Measurements from ENCODE around the gene ICAM2.
"Not testable (repeated sequence)": the region's sequence is repeated elsewhere in the genome, so short reads cannot be mapped to it uniquely, and the experiment has no call there.

ICAM2 gene

GRCh38 chr17:64041912-64042311, 21.5 kb upstream of the ICAM2 start:
- DNase-seq: no peak

DNA sequence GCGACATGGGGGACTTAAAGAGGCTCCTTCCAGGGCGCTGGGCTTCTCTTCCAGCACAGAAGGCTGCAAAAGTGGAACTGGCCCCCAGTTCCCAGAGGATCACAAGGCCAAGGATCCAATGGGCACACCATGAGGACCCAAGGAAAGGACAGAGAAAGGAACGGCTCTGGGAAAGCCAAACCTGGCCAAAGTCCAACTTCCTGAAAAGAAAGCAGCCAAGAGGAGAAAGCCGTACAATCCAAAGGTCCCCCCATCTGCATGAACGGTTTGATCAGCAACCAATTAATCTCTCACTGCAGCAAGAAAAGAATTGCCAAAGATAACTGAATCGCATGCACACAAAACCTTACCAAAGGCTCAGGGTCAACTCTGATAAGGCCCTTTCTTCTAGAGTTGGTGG, 19.8 kb upstream of the ICAM2 start:
- DNase-seq: no peak

- no peak for DNase-seq
Measured at GRCh38 chr17:64039106-64039400, 18.6 kb upstream of the ICAM2 start.

DNA sequence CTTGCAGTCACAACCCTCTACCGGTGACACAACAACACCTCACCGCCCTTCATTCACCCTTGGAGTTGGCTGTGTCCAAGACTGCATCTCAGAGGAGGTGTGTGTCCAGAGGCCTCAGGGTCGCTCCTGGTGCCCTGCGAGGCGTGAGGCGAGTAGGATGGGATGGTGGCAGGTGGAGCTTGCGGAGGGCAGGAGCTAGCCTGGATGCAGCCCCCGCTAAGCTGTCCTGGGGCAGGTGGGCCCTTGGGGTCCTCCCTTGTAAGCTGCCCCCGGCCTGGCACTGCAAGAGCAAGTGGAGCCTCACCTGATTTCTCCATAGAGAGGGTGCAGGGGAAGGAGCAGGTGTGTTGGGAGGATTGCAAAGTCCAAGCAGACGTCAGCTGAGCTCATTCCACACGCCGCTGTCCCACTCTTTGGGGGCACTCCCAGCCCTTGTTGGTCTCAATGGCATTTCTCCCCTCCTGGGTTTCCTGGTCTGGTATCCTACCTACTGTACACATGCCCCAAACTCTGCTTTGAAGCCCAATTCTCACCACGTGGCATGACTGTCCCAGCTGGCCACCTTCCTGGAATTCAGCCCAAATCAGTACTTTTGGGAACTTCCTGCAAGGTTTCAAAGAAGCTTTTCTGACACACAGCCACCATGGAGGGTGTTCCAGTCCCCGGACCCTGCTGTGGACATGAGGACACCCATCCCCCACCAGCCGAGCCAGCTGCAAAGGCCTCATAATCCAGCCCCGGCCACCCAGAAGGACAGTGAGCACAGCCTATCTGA, 18.1 kb upstream of the ICAM2 start:
- no peak for DNase-seq

DNA sequence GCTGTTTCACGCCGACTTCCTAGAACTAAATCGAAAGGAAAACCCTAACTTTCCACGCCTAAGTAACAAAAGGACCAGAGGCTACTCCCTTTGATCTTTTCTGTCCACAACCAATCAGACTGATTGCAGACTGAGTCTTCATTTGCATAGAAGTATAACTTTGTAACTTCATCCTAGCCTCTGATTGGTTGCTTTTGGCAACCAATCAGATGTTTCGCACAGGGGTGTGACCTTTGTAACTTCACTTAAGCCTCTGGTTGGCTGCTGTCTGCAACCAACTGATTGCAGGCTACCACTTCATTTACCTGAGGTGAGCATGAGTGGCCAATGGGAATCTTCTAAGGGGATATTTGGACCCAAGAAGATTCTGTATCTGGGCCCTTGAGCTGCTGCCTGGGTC, 17.4 kb upstream of the ICAM2 start:
- DNase-seq: no peak

DNA sequence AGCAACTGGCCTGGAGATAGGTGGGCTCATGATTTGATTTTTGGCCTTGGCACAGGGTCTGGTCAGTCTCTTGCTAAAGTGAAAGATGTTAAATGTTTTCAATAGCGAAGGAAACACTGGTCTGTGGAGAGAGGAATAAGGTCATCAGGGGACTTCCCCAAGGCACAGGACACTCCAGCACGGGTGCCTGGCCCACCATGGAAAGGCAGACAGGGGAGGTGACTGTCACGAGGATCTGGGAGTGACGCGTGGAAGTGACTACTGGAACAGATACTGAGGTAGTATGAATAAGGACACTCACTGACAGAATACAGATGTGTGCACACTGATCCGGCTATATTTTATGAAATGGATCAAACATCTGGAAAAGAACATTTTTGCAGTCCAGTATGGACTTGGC, 16.7 kb upstream of the ICAM2 start:
- no peak for DNase-seq

DNA sequence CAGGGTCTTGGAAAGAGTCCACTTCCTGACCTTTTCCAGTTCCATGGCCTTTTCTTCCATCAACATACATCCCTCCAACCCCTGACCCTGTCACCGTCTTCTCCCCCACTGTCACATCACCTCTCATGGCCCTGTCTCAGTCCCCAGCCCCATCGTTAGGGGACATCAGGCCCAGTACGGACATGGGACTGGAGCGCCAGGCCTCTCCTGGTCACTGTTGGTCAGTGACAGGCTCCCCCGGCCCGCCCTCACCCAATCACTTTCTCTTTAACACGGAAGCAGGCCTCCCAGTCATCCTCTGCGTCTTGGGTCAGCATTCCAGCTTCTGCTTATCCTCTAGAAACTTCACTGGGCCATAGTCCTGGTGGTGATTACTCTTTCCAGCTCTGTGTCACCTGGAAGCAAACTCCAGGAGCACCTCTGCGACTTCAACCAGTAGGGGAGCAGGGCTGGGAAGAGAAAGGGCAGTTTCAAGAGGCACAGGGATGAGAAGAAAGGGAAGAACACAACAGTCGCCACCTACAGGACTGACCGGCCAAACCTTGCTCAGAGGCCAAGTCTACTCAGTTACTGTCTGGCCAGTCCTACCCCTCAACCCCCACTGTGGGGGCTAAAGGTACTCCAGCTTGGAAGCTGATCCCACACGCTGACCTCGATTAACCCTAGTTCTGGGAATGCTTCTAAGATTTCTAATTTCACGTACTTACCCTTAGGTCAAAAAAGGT, 15.9 kb upstream of the ICAM2 start:
- no peak for DNase-seq

GRCh38 chr17:64032081-64032480, 11.6 kb upstream of the ICAM2 start:
- DNase-seq: no peak

GRCh38 chr17:64028874-64029464, 8.5 kb upstream of the ICAM2 start:
- DNase-seq: peak; percentile 69

DNA sequence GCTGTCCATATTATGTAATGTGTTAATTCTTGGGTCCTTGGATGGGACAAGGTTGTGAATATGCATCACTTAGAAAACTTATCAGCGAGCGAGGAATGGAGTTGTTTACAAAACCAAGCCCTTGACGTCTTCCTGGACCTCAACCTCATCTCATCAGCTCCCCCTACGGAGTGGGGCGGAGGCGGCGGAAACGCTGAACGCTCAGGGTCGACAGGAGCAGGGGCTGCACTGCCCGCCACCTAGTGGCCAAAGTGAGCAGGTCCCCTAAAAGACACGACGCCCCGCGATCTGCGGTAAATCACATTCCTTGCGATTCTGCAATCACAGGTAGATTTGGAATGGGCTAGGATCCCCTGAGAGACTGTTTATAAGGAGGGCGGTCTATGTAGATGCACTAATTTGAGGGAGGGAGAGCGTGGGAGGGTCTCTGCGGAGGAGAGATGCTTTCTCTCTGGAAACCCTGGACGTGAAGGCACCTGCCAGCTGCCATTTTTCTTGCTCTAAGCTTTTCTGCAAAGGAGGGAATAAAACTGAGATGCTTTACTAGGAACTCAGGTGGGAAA, 5.4 kb upstream of the ICAM2 start:
- peak; percentile 85 for DNase-seq

DNA sequence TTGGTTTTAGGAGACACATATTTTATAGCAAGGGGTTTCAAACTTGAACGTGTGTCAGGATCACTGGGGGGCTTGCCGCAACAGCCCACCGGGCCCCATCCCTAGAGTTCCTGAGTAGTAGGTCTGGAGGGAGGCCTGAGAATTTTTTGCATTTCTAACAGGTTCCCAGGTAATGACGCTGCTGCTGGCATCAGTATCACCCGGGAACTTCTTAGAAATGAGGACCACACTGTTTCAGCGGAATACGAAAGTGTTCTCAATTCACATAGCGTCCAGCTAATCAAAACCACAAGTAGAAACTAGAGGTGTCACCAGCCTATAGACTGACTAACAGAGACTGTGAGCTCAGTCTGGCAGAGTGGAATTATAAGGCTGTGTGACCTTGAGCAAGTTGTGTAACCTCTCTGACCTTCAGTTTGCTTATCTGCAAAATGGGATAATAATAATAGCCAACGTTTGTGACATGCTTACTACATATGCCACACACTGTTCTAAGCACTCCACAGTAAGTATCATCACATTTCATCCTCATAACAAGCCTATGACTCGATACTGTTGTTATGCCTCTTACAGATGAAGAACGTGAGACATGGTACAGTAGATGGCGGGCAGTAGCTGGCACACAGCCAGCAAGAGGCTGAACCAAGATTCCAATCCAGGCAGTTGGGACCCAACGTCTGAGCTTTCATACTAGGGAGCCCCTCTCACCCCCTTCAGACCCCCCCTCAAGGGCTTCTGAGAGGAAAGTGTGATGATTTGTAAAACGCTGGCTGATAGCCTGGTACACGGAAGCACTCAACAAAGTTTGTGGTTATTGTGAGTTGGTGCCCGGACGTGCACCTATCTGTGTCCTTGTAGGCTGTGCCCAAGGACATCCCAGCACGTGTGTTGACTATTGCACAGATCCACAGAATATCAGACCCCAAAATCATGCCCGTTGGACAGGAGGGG, 4.6 kb upstream of the ICAM2 start:
- peak; percentile 45 for DNase-seq

DNA sequence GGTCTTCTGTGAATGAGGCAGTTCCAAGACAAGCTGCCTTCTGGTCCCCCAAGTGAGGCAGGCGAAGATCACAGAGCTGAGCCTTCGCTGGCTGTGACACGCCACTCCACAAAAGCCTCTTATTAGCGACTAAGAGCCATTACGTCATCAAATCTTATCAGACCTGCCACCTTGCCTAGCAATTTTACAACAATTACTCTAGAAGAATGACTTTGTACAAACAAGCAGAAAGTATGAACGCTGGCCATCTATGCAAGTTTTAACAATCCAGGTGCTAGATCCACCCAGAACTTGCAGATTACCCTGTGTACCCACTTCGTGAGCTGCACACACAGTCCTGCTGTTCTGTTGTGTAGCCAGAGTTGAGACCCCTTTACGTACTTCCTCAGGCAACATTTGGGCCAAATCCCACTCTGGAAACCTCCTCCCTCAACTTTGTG, 3.8 kb upstream of the ICAM2 start:
- DNase-seq: no peak

- DNase-seq: no peak
Measured at GRCh38 chr17:64022611-64023063, 2.2 kb upstream of the ICAM2 start.

DNA sequence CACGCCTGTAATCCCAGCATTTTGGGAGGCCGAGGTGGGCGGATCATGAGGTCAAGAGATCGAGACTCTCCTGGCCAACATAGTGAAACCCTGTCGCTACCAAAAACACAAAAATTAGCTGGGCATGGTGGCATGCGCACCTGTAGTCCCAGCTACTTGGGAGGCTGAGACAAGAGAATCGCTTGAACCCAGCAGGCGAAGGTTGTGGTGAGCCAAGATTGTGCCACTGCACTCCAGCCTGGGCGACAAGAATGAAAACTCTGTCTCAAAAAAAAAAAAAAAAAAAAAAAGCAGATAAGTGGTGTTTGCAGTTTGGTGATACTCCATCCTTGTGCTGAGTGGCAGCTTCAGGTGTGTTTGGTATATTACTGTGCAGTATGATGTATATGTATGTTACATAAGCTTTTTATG, 877 bp downstream of the ICAM2 start:
- DNase-seq: not testable (repeated sequence)

GRCh38 chr17:64017381-64017980, 3.0 kb downstream of the ICAM2 start:
- DNase-seq: no peak

GRCh38 chr17:64016974-64017373, 3.5 kb downstream of the ICAM2 start:
- DNase-seq: no peak

GRCh38 chr17:64016231-64016784, 4.1 kb downstream of the ICAM2 start:
- DNase-seq: no peak

DNA sequence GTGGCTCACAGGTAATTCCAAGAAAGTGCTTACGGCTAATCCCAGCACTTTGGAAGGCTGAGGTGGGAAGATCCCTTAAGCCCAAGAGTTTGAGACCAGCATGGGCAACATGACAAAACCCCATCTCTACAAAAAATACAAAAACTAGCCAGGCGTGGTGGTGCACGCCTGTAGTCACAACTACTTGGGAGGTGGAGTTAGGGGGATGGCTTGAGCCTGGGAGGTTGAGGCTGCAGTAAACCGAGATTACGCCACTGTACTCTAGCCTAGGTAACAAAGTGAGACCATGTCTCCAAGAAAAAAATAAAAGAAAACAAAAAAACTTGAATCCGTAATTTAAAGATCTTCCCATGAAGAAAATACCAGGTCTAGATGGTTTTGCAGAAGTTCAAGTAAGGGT, 5.0 kb downstream of the ICAM2 start:
- DNase-seq: no peak

DNA sequence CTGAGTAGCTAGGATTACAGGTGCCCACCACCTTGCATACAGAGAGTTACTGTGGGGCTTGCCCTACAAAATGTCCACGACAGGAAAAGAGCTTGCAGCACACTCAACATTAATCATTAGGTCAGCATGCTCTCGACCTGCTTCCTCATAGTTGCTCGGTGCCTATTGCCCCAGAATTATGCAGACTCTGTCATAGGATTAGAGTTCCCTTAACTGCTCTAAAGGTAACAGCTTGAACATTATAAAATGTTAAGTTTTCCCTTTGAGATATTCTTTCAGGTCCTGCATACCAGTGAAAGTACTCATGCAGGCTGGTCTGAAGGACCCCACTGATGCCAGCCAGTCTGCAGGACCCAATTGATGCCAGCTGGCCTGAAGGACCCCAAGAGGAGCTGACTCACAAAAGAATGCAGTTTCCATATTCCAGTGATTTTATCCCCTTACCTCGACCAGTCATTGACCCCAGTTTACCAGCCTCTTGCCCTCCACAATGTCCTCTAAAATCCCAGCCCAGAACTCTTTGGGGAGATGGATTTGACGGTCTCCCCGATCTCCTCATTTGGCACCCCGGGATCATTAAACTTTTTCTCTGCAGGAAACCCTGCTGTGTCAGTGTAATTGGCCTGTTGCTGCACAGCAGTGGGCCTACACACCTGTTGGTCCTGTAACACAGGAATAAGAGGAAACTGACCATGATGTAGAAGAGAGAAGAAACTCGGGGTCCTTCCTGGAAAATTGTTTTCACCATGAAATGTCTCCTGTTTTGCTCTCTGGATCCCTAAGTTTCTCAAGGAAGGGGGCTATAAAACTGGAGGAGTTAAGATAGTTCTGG, 10.6 kb downstream of the ICAM2 start:
- DNase-seq: no peak

DNA sequence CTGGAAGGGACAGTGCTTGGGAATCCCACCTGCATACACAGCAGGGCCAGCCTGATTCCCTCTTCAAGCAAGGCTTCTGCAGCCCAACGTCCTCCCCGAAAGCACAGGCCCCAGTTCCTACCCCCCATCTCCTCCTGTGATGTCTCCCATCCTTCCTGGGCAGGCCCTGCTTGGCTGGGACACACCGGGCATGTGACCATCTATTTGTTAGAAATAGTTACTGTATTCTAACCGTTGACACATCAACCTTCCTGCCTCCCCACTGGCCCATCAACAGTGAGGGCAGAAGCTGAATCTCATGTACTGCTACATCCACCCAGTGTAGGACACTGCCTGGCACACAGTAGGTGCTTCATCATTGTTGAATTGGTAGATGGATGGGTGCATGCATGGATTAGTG, 11.6 kb downstream of the ICAM2 start:
- DNase-seq: no peak

DNA sequence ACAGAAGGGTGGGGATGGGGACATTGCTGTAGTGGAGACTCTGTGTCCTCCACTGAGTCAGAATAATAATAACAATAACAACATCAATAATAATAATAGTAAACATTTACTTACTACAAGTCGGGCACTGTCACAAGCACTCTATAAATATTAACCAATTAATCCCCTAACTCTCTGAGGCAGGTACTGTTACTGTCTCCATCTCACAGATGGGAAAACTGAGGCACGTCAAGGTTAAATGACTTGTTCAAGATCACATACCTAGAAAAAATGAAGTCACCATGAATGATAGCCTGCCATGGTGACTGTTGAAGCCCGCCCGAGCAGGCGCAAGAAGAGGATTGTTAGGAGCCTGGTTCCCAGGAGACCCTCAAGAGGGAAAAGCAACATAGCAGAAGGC, 12.1 kb downstream of the ICAM2 start:
- DNase-seq: no peak
